T-helper 1 cell (primary cell): ENCODE data around the gene SLC36A2.
"Not testable (repeated sequence)": the region's sequence is repeated elsewhere in the genome, so short reads cannot be mapped to it uniquely, and the experiment has no call there.

Source experiments
- DNase-seq, 5 donors: peaks; one replicate each; pipeline ENCODE4 v3.0.0-alpha.2; 2012 to 2020

SLC36A2 gene

GRCh38 chr5:151320481-151320880 is 26.9 kb downstream of the SLC36A2 start:
- no peak for DNase-seq

DNA sequence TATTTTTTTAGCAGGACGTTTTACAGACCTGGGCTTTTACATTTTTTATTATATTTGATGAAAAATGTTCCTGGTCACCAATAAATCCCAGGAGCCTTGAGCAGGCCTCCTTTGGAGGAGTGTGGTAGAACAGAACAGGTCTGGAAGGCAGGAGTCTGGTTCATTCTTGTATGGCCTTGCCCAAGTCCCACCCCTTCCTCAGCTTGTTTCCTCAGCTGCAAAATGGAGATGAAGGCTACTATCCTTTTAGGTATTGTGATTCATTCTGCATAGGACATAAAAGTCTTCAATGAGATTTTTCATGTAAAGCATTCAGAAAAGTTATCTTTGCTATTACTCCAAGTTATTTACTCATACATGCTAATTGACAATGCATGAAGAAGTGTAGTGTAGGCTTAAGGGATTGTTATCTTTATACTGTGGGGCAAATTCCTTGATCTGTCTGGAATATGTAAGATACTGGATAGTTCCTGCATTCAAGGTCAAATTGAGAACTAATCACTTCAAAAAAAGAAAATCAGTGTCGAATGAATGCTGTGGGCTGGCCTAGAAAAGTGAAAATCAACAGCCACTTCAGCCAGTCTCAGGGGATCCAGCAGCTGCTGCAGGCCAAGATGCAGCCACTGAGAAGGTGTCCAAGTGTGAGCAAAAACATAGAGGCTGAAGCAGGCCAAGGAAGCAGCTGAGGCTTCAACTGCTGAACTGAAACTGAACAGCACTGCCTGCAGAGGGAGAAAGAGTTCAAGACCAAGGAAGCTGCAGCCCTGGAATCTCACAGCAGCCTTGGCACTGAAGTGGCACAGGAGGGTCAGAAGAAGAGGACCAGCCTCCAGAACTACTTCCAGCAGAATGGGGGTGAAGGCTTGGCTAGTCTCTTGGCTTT is 28.3 kb downstream of the SLC36A2 start:
- DNase-seq: no peak

DNA sequence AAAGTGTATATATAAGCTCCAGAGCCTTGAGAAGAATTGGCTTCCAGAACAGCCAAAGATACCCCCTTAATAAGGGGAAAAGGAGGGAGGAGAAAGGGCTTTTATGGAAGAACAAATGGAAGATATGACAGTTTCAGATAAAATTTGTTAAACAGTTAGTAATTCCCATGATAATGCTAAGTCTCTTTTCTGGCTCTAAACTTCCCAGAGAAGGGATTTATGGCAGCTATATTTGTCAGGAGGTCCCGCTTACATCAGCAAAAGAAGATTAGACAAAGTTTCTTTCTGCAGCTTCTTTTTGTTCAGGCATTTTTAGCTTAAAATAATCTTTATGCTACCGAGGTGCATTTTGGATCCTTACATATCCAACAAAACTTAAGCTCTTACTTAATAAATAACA is 29.5 kb downstream of the SLC36A2 start:
- no peak for DNase-seq

DNA sequence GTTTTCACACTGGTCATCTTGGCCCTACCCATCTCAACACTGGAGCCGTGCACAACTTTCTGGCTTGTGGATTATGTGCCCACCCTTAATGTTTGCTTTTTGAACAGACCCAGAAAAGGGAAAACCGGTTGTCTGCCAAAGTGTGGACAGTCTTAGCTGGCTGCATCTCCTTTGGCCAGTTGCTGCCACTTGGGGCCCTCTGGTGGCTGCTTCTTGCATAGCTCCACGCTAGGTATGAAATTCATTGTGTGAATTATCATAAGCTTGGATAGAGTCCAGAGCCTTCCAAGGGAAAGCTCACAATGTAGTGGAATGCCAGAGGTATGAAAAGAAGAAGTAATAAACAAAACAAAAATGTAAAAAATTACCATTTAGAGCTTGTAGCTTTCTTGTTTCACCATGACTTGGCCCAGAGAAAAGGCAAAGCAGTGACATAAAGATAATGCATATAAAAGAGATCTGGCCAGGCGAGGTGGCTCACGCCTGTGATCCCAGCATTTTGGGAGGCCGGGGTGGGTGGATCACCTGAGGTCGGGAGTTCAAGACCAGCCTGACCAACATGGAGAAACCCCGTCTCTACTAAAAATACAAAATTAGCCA is 31.3 kb downstream of the SLC36A2 start:
- peak in 2 of 5 donors; percentile 26 to 31 for DNase-seq

DNA sequence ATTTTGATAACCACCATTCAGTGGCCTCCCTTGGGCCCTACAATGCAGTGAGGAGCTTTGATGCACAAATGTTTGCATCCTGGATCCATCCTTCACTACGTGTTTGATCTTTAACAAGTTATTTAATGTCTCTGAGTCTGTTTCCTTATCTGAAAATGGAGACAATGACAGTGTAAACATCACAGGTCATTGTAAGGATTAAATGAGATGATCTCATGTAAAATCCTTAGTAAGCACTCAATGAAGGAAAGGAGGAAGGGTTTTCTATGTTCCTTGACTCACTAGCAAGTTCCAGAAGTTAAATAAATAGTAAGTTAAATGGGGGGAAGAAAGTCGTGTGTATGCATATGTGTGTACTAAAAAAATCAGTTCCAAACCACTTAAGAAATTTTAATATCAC is 34.0 kb downstream of the SLC36A2 start:
- no peak for DNase-seq

DNA sequence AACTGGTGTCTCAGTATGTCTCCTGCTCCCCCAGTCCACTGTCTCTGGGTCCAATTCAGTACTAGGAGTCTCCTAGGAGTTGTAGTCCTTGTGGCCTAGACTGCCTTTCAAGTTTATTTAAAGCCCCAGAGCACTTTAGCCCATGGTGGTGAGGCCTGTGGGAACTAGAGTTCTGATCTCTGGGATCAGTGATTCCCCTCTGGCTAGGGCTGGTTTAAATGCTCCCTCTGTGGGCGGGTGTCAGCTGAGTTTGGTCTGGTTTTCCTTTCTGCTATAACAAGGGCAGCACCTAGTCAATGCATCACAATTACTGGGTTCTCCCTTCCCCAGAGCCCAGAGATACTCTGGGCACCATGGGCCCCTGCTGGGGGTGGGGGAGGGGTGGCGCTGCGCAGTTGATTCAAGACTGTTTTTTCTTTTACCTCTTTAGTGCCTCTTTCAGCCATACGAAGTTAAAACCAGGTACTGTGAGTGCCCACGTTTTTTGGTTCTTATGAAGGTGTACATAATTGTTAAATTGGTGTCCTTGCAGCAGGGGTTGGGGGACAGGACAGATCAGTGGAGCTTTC is 34.5 kb downstream of the SLC36A2 start:
- DNase-seq: no peak

- DNase-seq: no peak
These were observed 36.4 kb downstream of the SLC36A2 start for GRCh38 chr5:151310932-151311331.

- DNase-seq: not testable (repeated sequence)
These were observed 37.5 kb downstream of the SLC36A2 start for GRCh38 chr5:151309821-151310220.

DNA sequence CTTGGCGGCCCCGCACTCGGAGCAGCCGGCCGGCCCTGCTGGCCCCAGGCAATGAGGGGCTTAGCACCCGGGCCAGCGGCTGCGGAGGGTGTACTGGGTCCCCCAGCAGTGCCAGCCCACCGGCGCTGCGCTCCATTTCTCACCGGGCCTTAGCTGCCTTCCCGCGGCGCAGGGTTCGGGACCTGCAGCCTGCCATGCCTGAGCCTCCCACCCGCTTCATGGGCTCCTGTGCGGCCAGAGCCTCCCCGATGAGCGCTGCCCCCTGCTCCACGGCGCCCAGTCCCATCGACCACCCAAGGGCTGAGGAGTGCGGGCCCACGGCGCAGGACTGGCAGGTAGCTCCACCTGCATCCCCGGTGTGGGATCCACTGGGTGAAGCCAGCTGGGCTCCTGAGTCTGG is 38.1 kb downstream of the SLC36A2 start:
- DNase-seq: not testable (repeated sequence)

- no peak for DNase-seq
These were observed 43.7 kb downstream of the SLC36A2 start, which contains the start of gene SLC36A3 for GRCh38 chr5:151303666-151304065. Gene SLC36A3 (minus strand): TSS chr5:151303766. CDS start chr5:151303354, 412 bp downstream.

DNA sequence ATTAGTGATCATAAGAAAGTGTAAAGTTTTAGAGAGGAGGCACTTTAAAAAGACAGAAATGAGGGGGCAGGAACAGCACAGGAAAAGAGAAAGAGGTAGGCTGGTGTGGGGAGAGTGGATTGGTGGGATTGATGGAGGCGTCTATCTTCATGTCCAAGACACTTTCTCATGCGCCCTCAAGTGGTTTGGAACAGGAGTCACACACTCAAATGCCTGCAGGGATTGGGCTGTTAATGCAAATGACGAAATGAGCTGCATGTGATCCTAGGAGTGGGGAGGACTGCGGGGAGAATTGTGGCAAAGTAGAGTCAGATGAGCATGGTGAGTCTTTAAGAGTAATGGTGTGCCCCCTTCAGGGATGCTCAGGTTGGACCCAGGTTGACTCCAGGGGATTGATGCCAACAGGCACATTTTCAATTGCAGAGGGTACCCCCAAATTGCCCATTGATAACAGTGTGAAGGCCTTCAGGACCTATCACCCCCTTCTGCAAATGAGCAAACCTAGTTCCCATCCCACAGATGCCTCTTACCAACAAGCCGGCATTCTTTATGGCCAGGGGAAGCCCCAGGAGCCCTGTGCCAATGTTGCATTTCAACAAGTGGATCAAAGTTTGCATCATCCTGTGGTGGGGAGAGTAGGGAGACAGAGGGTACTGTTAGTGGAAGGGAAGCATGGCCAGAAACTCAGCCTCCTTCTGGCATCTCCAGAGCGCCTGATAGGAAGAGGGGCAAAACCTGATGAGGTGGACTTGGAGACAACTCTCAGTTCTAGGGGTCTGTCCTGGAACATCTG is 49.1 kb downstream of the SLC36A2 start:
- DNase-seq: no peak

DNA sequence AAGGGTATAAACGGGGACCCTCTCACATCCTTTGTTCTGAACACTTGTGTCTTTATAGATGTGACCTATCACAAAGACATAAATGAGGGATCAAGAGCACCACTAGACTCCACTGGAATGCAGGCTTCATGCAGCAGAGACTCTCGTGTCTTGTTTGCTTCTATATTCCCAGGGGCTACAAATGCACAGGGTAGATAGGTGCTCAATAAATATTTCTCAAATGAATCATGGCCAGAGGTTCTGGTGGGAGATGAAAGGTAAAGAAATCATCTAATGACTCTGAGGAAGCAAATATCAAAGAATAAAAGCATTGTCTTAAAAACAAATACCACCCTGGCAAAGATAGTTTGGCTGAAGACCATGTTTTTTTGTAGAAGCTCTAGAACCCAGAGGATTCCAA is 50.4 kb downstream of the SLC36A2 start:
- DNase-seq: no peak

GRCh38 chr5:151296478-151296830 is 50.9 kb downstream of the SLC36A2 start:
- no peak for DNase-seq

DNA sequence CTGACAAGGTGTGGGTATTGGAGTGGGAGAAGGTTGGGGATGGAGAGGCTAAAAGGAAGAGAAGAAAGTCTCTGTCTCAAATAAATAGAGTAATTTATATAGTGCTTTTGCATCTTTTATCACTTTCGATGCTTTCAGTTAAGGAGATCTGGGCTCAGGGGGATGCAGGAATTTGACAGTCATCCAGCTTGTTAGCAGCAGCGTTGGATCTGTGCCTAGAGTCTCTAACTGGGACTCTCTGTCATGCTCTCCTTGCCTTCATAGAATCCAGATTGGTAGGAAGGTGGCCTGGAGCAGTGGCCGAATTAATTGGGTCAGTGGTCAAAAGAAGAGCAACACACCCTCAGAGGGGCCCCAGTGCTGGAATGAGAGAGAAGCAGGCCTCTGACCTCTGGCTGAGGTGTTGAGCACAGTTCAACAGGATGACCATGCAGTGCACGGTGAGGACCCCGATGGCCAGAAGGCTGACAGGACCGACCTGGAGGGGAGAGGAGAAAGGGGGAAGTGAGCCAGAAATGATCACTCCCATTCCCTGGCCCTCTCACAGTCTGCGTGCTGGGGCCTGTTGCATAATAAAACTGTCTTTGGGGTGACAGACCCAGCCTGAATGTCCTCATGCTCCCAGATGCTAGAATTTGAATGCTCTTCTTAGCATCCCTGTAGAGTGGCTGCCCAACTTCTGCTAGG is 51.4 kb downstream of the SLC36A2 start:
- DNase-seq: no peak

DNA sequence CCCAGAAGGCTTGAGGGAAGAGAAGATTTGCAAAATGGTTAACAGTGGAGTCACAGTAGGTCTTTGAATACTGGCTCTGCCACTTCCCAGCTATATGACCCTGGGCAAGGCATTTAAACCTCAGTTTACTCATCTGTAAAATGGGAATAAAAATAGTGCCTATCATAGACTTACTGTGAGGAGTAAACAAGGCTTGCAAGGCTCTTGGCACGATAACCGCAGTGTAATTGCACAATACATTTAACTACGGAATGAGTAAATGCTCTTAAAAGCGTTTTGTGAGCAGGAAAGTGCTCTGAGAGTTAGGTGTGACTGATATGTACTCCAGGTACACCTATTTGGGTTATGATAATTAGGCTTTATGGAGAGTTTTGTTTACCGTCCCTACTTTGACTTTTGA is 52.2 kb downstream of the SLC36A2 start:
- no peak for DNase-seq

GRCh38 chr5:151293624-151294023 is 53.7 kb downstream of the SLC36A2 start:
- DNase-seq: no peak

DNA sequence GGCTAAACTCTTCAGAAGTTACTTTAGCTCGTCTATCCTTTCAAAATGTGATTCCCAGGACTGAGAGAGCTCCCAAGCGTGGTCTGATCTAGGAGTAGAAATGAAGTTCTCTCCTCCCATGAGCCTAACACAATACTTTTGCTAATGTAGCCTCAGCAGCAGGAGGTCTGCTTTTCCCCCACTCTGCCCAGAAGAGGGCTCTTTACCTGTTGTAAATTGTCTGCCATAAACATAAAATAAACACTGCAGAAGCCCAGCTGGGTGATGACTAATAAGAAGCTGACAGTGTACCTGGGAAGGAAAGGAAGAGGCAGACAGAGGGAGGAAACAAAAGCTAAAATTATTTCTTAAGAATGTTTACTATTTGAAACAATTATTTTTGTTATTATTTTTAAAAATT is 59.2 kb downstream of the SLC36A2 start:
- no peak for DNase-seq

DNA sequence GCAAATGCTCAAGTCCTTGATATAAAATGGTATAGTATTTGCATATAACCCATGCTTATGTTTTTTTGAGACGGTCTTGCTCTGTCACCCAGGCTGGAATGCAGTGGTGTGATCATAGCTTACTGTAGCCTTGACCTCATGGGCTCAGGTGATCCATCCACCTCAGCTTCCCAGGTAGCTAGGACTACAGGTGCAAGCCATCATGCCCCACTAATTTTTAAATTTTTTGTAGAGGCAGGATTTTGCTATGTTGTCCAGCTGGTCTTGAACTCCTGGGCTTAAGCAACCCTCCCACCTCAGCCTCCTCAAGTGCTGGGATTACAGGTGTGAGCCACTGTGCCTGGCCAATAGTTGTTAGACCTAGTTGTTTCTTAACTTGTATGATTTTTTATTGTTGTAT is 61.1 kb downstream of the SLC36A2 start:
- no peak for DNase-seq

DNA sequence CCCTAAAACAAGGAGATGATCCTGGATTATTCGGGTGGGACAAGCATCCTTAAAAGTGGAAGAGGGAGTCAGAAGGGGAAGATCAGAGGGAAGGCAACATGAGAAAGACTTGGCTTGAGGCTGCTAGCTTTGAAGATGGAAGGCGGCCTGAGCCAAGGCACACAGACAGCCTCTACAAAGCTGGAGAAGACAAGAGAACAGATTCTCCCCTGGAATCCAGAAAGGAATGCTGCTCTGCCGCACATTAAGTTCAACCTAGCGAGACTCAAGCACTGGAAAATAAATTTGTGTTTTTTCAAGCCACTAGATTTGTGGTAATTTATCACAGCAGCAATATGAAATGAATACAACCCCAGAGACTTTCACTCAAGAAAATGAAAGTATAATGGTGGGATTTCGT is 61.7 kb downstream of the SLC36A2 start:
- DNase-seq: no peak

GRCh38 chr5:151284392-151284967 is 62.9 kb downstream of the SLC36A2 start:
- peak in 1 of 5 donors; percentile 15 for DNase-seq

- DNase-seq: no peak
These were observed 64.1 kb downstream of the SLC36A2 start for GRCh38 chr5:151283120-151283825.
